HG03025 (cell line): ENCODE data around the gene NUB1.

Experiments
- ATAC-seq: cut with Tn5 transposase; IDR thresholded peaks from one replicate; pipeline ENCODE4 v1.9.1; 2021; ENCODE audit warnings: mild to moderate bottlenecking, moderate library complexity; ENCODE audit not compliant: unreplicated experiment, low FRiP score

NUB1 gene

DNA sequence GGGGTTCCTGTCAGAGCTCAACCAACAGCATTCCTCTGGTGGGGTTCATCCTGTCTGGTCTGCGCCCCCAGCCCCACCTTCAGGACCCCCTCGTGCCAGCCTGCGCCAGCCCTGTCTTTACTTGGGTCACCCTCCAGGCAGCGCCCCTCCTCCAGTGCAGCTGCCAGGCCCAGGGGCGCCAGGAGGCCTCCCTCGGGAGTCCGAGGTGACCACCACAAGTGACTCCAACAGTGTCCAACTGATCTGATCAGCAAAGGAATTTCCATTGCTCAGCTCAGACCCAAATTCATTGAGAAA, 57.6 kb downstream of the NUB1 start:
- no peak for ATAC-seq

- no peak for ATAC-seq
Observed at GRCh38 chr7:151399906-151400305, 58.3 kb downstream of the NUB1 start.

GRCh38 chr7:151400626-151401315, 59.2 kb downstream of the NUB1 start:
- ATAC-seq, result no peak

GRCh38 chr7:151402029-151402835, 60.6 kb downstream of the NUB1 start:
- no peak for ATAC-seq

DNA sequence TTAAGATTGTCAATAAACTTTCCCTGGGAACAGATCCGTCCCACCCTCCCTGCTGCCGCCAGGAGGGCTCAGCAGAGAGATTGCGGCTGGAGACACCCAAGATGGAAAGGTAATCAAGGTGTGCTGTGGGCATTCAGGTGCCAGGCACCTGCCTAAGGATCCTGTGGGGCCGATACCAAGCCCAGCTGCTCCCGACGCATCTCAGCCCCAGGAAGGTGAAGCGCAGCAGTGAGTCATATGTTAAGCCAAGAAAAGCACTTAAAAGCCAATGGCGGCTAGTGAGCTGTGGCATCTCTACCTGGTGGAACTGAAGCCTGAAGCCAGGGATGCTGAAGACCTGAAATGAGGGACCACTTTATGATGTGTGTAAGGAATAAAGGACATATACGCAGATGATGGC, 62.2 kb downstream of the NUB1 start:
- no peak for ATAC-seq

DNA sequence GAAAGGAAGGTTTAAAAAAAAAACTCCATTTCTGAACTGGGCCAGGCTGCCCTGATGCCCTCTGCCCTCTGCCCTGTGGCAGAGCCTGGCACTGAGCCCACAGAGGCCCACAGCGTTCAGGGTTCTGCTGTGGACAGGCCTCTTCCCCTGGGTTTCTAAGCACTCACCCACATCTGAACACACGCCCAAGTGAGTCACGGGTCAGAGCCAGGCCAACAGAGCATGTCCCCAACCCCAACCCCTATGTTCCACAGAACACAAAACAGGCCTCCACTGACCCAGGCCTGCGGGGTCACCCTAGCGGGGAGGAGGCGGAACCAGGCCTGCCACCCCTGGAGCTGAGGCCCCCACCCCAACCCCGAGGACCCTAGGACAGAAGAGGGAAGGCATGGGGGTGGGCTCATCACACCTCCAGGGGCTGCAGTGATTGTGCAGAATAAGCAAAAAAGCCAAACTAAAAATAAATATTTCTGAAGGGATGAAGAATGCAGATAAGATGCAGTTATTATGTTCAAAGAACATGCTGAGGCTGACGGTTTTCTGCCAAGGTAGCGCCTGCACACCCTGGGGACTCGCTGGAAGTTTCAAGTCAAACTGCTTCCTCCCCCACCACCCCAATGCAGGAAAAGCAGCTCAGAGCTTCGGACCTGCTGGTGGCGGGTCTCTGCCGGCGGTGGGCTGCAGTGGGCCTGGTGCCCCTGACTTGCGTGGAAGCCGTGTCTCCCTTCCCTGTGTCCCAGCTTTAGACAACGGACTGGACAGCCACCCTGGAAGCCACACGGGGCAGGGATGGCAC, 62.8 kb downstream of the NUB1 start:
- ATAC-seq, result no peak

DNA sequence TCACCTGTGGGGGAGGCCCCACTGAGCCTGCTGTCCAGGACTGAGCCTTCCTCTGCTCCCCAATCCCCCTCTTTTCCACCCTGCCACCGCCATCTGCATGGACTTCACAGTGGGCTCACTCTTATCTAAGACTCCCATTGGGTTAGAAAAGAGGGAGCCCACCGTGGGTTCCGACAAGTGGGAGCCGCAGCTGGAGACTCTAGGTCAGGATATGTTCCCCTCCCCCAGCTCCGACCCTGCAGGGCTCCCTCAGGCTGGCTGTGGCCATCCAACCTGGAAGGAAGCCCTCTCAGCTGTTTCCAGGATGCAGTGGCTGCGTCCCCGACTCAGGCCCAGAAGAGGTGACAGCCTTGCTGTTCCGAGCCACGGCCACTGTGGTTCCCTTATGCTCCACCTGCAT, 63.4 kb downstream of the NUB1 start:
- ATAC-seq, result no peak

DNA sequence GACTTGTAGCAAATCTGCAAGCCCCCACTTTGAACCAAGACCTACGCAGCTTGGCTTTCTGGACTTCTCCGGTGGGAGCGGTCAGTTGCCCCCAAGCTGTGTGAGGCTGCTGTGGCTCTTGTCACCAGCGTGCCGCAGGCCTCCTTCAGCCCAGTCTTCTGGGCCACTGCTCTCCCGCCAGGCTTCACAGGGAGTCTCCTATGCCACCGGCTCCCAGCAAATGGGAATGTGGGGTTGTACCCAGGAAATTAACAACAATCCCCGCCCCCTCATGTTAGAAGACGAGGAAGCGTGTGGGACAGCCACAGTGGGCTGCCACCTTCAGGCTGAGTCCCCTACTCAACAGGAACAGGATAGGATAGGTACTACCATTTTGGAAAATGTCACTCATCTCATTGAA, 64.0 kb downstream of the NUB1 start:
- no peak for ATAC-seq

- no peak for ATAC-seq
Observed at GRCh38 chr7:151406051-151406875, 64.7 kb downstream of the NUB1 start.

DNA sequence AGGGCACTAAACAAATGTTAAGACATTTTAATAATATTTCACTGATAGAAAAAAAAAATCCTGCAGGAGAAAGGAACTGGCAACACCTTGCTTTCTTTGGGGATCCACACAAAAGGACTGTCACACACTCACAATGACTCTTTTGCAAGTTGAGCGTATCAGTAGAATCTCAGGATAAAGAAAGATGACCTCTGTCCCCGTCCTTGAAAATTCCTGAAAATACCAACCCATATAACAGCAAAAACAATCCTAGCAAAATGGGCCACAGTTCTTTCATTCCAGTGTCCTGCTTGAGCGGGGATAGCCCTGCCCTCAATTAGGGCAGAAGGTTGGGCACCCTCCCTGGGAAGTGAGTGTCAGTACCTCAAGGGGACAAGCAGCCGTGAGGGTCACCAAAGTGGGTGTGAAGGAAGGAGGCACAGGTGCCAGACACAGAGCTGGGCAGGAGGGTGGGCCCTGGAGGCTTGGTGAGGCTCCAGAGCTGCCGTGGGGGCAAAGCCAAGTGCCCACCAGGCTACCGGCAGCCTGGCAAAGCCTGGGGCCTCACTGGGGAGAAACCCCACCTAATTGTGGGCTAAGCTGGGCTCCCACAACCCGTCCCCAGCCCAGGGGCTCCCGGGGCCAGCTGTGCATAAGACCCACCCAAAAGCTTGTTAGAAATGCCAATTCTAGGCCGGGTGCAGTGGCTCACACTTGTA, 65.4 kb downstream of the NUB1 start:
- ATAC-seq, result no peak

GRCh38 chr7:151408498-151408838, 66.9 kb downstream of the NUB1 start:
- ATAC-seq, result no peak

DNA sequence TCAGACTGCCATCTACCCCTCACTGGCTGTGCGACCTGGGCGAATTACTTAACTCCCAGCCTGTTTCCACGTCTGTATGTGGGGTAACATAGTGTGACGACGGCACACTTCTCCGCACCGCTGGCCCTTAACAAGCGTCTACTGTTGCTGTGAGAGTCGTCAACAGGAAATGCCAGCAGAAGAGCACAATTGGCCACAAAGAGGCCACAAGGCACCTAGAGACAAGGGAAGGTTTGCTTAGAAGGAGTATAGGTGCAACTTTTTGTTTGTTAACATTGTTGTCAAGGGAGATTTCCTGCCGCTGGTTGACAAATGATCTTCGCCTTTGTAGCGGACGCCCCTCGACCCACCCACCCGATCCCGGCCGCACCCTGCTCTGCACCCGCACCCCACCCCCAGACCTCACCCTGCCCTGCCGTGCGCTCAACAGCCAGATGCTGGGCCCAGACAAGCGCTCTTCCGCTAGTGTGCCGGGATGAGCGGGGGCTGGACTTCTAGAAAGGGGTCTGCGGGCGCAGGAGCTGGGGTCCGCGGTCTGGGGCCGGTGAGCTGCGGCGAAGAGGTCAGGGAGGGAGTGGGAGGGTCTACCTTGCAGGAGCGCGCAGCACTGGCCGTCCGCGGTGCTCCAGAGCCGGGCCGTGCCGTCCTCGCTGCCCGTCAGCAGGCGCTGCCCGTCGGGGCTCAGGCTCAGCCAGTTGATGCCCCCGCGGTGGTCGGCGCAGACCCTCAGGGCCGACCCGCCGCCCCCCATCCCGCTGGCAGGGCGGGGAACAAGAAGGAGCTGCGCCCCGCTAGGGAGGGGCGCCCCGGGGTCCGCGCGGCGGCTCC, 67.4 kb downstream of the NUB1 start:
- ATAC-seq, result no peak

DNA sequence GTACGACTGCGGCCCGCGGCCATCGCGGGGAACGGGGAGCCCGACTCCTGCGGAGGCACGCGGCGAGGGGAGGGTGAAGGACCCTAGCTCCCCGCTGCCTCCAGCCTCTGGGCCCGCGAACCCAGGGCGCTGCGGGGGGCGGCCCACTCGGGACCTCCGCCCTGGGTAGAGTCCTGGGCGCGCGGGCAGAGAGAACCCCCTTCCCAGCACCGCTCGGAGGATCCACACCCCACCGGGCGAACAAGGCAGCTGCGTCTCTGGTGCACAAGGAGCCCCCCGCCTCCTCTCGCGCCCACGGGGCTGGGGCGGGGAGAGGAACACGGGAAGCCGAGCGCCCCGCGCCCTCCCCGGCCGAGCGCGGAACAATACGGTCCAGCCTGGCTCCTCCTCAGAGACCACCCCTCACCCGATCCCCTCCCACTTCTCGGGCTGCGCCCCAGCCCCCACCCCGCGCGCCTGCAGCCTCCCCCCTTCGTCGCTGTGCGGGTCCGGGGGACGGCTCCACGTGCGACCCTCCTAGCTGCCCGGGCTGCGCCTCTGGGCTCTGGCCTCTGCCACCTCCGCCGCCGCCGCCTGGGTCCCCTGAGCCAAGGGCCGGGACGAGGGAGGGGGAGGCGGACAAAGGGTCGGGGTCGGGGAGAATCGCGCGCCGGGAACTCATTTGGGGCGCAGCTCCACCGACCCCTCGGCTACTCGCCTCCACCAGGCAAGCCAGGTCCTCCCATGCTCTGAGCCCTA, 68.2 kb downstream of the NUB1 start, which contains the start of gene WDR86:
TSS of gene WDR86 (minus strand) at position 372 of the 738 bp plus-strand sequence. CDS start 449 bp downstream, outside the sequence.
- no peak for ATAC-seq

DNA sequence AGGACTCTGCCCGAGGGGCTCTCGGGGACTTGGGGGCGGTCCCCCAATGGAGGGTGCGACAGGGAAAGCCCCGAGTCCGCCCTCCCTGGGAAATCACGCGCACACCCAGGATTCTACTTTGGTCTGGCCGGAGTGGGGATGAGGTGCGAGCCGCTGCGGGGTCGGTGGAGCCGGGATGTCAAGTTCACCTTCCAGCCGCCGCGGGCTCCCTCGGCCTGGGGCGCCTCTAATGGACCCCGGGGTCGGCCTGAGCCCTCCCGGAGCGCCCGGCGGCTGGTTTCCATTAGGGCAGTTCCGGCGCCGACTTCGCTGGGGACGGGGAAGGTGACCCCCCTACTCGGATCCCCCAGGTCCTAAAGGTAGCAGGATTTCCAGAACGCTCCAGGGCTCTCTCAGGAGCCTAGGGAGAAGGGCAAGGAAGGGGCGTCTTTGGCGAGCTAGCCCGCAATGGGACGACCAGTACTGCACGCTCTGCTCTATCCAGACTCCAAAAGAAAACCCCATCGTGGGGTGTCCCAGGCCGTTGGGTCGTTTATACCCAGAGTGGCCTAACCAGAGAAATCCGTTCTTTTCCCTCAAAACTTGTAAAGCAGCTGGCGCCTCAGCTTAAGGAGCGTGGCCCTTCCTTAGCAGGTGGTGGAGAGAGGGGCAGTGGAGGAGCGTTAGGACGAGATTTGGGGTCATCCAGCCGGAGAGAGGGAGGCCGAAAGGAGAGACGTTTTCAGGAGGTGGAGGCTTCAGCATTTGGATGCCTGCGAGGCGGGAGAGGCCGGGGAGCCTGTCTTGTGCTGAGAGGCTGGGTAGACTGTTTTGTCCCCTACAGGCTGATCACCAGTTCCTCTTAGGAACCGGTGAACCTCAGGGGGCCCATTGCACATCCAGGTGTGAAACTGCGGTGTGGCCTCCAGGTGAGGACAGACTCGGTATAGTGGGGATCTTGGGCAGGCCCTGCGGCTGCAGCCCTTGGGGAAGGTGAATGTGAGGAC, 69.1 kb downstream of the NUB1 start:
- no peak for ATAC-seq

DNA sequence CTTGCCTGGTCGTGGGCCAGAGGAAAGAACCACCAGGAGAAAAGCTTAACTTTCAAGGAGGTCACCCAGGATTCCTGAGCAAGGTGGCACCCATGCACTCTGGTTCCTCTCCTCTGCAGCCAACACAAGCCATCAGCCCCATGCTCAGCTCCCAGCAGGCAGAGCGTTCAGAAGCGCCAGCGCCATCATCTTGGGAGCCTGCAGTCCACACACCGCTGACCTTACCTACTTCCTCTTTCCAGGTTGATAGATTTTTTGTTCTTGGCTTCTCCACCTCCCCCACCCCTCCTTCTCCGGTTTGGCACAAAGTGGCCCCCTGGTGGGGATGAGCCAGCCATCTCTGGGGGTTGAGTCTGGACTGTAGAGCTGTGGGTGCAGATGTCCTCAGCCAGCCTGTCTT, 69.9 kb downstream of the NUB1 start:
- ATAC-seq, result no peak

DNA sequence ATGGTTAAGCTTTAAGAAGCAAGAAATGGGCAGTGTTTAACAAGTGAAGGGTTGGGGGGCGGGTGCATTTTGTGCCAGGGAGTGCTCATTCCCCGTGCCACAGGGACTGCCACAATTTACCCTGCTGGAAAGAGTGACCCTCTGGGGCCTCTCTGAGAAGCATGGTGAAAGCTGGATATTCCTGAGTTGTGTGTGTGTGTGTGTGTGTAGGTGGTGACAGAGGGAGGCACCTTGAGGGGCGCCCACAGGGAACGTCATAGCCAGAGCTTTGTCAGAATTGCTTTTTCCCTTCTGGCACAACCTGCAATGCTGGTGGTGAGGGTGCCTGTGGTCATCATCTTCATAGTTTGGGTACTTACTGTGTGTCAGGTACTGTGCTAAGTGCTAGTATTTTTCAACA, 70.7 kb downstream of the NUB1 start:
- no peak for ATAC-seq

- no peak for ATAC-seq
Observed at GRCh38 chr7:151413241-151413640, 71.6 kb downstream of the NUB1 start.
